ENCODE results near the gene GHR. TPM values are rescaled to one million over a fixed set of nuclear protein-coding genes. Genes with fewer than 3 reads are reported as not detected.

The GHR gene
- total RNA-seq, 3 donors from 2014 or later (not counting 1 experiment from before 2014, with no cell fraction given) = not detected

- H3K27me3 ChIP-seq (ENCODE audit: control insufficient read depth, insufficient read depth, low read length) = no peaks in the 10 kb centered on the region
- H3K4me1 ChIP-seq (ENCODE audit: control insufficient read depth, insufficient read depth, low read length) = no peaks in the 10 kb centered on the region
- no peak overlapping the region for H3K27ac ChIP-seq (ENCODE audit: low read length)
- H3K4me3 ChIP-seq (ENCODE audit: low read length) = no peak overlapping the region
- 24% methylated on average over 4 of the region's 4 CpGs for WGBS (ENCODE audit: insufficient coverage)
- H3K27me3 Mint-ChIP-seq (ENCODE audit: low read depth in 2 of 2) = peaks cover 11 to 20% of the 10 kb centered on the region in 2 donors
- no peak overlapping the region for H3K4me3 Mint-ChIP-seq
- DNase-seq (no peak), ATAC-seq (no peak)
- no peaks in the 10 kb centered on the region for H3K36me3 Mint-ChIP-seq
- H3K9me3 ChIP-seq (ENCODE audit: control insufficient read depth, insufficient read depth, low read length) = no peaks in the 10 kb centered on the region
- intact Hi-C loops (cut with micrococcal nuclease) = no loop called here
- peaks cover 0 to 6% of the 10 kb centered on the region in 2 donors for H3K4me1 Mint-ChIP-seq
- TF ChIP-seq CTCF (IDR thresholded peaks at IDR 0.05) = no peak
- H3K27ac Mint-ChIP-seq = no peak overlapping the region
- no peaks in the 10 kb centered on the region for H3K9me3 Mint-ChIP-seq
- no peaks in the 10 kb centered on the region for H3K36me3 ChIP-seq (ENCODE audit: control insufficient read depth, insufficient read depth, low read length)
Measured at GRCh38 chr5:42586625-42587024, 163.4 kb downstream of the GHR start.

- peaks cover 12 to 22% of the 10 kb centered on the region in 2 donors for H3K27me3 Mint-ChIP-seq (ENCODE audit: low read depth in 2 of 2)
- no peak for TF ChIP-seq CTCF (IDR thresholded peaks at IDR 0.05)
- Histone ChIP-seq H3K36me3 (ENCODE audit: control insufficient read depth, insufficient read depth, low read length) (no peaks in the 10 kb centered on the region), H3K27ac (ENCODE audit: low read length) (no peak overlapping the region), H3K4me3 (ENCODE audit: low read length) (no peak overlapping the region), H3K27me3 (ENCODE audit: control insufficient read depth, insufficient read depth, low read length) (no peaks in the 10 kb centered on the region), H3K9me3 (ENCODE audit: control insufficient read depth, insufficient read depth, low read length) (no peaks in the 10 kb centered on the region), H3K4me1 (ENCODE audit: control insufficient read depth, insufficient read depth, low read length) (no peaks in the 10 kb centered on the region)
- no peak overlapping the region for H3K27ac Mint-ChIP-seq
- H3K4me1 Mint-ChIP-seq = peaks cover 0 to 6% of the 10 kb centered on the region in 2 donors
- DNase-seq (no peak), ATAC-seq (no peak)
- intact Hi-C loops (cut with micrococcal nuclease) = no loop called here
- H3K9me3 Mint-ChIP-seq = no peaks in the 10 kb centered on the region
- 71% methylated on average over 2 of the region's 4 CpGs for WGBS (ENCODE audit: insufficient coverage)
- no peaks in the 10 kb centered on the region for H3K36me3 Mint-ChIP-seq
- H3K4me3 Mint-ChIP-seq = no peak overlapping the region
Measured at GRCh38 chr5:42587096-42587723, 164.0 kb downstream of the GHR start.

GRCh38 chr5:42590566-42590965, 167.3 kb downstream of the GHR start:
- no peaks in the 10 kb centered on the region for H3K27me3 ChIP-seq (ENCODE audit: control insufficient read depth, insufficient read depth, low read length)
- peaks cover 0 to 2% of the 10 kb centered on the region in 2 donors for H3K4me1 Mint-ChIP-seq
- H3K36me3 Mint-ChIP-seq = no peaks in the 10 kb centered on the region
- no peak overlapping the region for H3K4me3 Mint-ChIP-seq
- H3K9me3 Mint-ChIP-seq = peaks cover 0 to 2% of the 10 kb centered on the region in 2 donors
- no peak for TF ChIP-seq CTCF (IDR thresholded peaks at IDR 0.05)
- intact Hi-C loops (cut with micrococcal nuclease) = no loop called here
- H3K9me3 ChIP-seq (ENCODE audit: control insufficient read depth, insufficient read depth, low read length) = no peaks in the 10 kb centered on the region
- H3K4me1 ChIP-seq (ENCODE audit: control insufficient read depth, insufficient read depth, low read length) = no peaks in the 10 kb centered on the region
- DNase-seq (no peak), ATAC-seq (no peak)
- H3K27ac Mint-ChIP-seq = no peak overlapping the region
- no peak overlapping the region for H3K4me3 ChIP-seq (ENCODE audit: low read length)
- H3K27me3 Mint-ChIP-seq (ENCODE audit: low read depth in 2 of 2) = peaks cover 11 to 25% of the 10 kb centered on the region in 2 donors
- H3K27ac ChIP-seq (ENCODE audit: low read length) = no peak overlapping the region
- no peaks in the 10 kb centered on the region for H3K36me3 ChIP-seq (ENCODE audit: control insufficient read depth, insufficient read depth, low read length)

DNA sequence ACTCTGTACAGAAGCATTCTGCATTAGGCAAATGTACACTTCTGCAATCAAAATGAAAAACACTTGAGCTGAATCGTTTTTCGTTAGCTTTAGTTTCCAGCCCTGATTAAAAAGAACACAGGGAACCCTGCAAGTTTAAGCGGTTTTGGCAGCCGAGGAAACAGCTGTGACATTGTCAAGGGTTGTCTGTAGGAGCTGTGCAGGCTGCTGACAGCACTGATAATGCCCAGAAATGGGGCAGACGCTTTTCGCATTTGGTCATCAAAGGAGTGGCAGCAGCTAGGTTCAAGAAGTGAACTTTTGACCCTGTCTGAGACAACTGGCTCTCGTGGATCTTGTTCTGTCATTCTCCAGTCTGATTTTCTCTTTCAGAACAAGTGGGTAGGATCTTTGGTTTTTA, 167.8 kb downstream of the GHR start:
- no peak for DNase-seq
- Mint-ChIP-seq H3K4me3 (no peak overlapping the region), H3K27ac (no peak overlapping the region), H3K27me3 (ENCODE audit: low read depth in 2 of 2) (peaks cover 11 to 29% of the 10 kb centered on the region in 2 donors), H3K9me3 (peaks cover 0 to 2% of the 10 kb centered on the region in 2 donors), H3K4me1 (peaks cover 0 to 6% of the 10 kb centered on the region in 2 donors), H3K36me3 (no peaks in the 10 kb centered on the region)
- intact Hi-C loops (cut with micrococcal nuclease) = no loop called here
- TF ChIP-seq CTCF (IDR thresholded peaks at IDR 0.05) = no peak
- no peak for ATAC-seq
- H3K4me1 ChIP-seq (ENCODE audit: control insufficient read depth, insufficient read depth, low read length) = no peaks in the 10 kb centered on the region
- H3K4me3 ChIP-seq (ENCODE audit: low read length) = no peak overlapping the region
- H3K36me3 ChIP-seq (ENCODE audit: control insufficient read depth, insufficient read depth, low read length) = no peaks in the 10 kb centered on the region
- H3K27me3 ChIP-seq (ENCODE audit: control insufficient read depth, insufficient read depth, low read length) = no peaks in the 10 kb centered on the region
- H3K27ac ChIP-seq (ENCODE audit: low read length) = no peak overlapping the region
- 4% methylated on average over 7 of the region's 7 CpGs for WGBS (ENCODE audit: insufficient coverage)
- H3K9me3 ChIP-seq (ENCODE audit: control insufficient read depth, insufficient read depth, low read length) = no peaks in the 10 kb centered on the region
